Mesendoderm (in vitro differentiated cells): ENCODE results near the gene SNURF.
"Not testable (repeated sequence)": the region's sequence is repeated elsewhere in the genome, so short reads cannot be mapped to it uniquely, and the experiment has no call there.

Source experiments
- DNase-seq: peaks from one replicate; pipeline ENCODE4 v3.0.0; 2013
- H2AK5ac ChIP-seq: 2 replicates; pipeline ENCODE4 v1.6.1; 2013; ENCODE audit warnings: low read length, inconsistent platforms
- H2BK120ac ChIP-seq: 2 replicates; pipeline ENCODE4 v1.6.1; 2013; ENCODE audit warnings: low read depth, mild to moderate bottlenecking, low read length, moderate library complexity, mixed read lengths
- H2BK15ac ChIP-seq: replicated peaks from 2 replicates; pipeline ENCODE4 v1.6.1; 2013; ENCODE audit warnings: low read depth, mild to moderate bottlenecking, moderate library complexity
- H2BK5ac ChIP-seq: 2 replicates; pipeline ENCODE4 v1.6.1; 2013; ENCODE audit warnings: low read length, inconsistent platforms
- H3K18ac ChIP-seq: 2 replicates; pipeline ENCODE4 v1.6.1; 2013; ENCODE audit warnings: mild to moderate bottlenecking, low read length, mixed read lengths
- H3K23ac ChIP-seq: one replicate; pipeline ENCODE4 v1.6.1; 2013; ENCODE audit warnings: low read length
- H3K27ac ChIP-seq: 2 replicates; pipeline ENCODE4 v1.5.1; 2013; ENCODE audit warnings: low read depth, mild to moderate bottlenecking, inconsistent platforms, low read length, moderate library complexity
- H3K27me3 ChIP-seq: 2 replicates; pipeline ENCODE4 v1.6.1; 2013; ENCODE audit warnings: low read length, control low read depth, mild to moderate bottlenecking, inconsistent platforms; ENCODE audit not compliant: insufficient read depth, poor library complexity
- H3K36me3 ChIP-seq: 2 replicates; pipeline ENCODE4 v1.6.1; 2013; ENCODE audit warnings: low read length, inconsistent platforms; ENCODE audit not compliant: control insufficient read depth, insufficient read depth
- H3K4ac ChIP-seq: one replicate; pipeline ENCODE4 v1.6.1; 2013; ENCODE audit warnings: low read depth, mild to moderate bottlenecking, low read length, moderate library complexity
- H3K4me1 ChIP-seq: 2 replicates; pipeline ENCODE4 v1.6.1; 2013; ENCODE audit warnings: low read depth, low read length, inconsistent platforms; ENCODE audit not compliant: control insufficient read depth
- H3K4me2 ChIP-seq: 2 replicates; pipeline ENCODE4 v1.6.1; 2013; ENCODE audit warnings: low read length
- H3K4me3 ChIP-seq: 2 replicates; pipeline ENCODE4 v1.5.1; 2013; ENCODE audit warnings: mild to moderate bottlenecking, low read length
- H3K56ac ChIP-seq: one replicate; pipeline ENCODE4 v1.6.1; 2013; ENCODE audit warnings: low read length
- H3K79me1 ChIP-seq: 2 replicates; pipeline ENCODE4 v1.6.1; 2013; ENCODE audit warnings: low read length, inconsistent platforms
- H3K79me2 ChIP-seq: 2 replicates; pipeline ENCODE4 v1.6.1; 2013; ENCODE audit warnings: mild to moderate bottlenecking, low read length; ENCODE audit not compliant: control insufficient read depth, insufficient read depth
- H3K9ac ChIP-seq: 2 replicates; pipeline ENCODE4 v1.6.1; 2013; ENCODE audit warnings: low read length, inconsistent platforms
- H4K5ac ChIP-seq: one replicate; pipeline ENCODE4 v1.6.1; 2013; ENCODE audit warnings: low read length
- H4K8ac ChIP-seq: one replicate; pipeline ENCODE4 v1.6.1; 2013; ENCODE audit warnings: low read depth, mild to moderate bottlenecking, control low read depth, low read length, moderate library complexity
- WGBS: extraction: QIAGEN DNeasy Blood & Tissue Kit; methylation state at CpG from one replicate; pipeline ENCODE4 v1.1.7; 2013; ENCODE audit warnings: low lambda C conversion rate, missing lambda C conversion rate; ENCODE audit not compliant: insufficient coverage; ENCODE audit errors: extremely low coverage; 5-methylcytosine and 5-hydroxymethylcytosine counted together

The SNURF gene

GRCh38 chr15:24924153-24924552 lies 30.6 kb upstream of the SNURF start:
- peak; percentile 74 for DNase-seq
- no peak overlapping the region for H3K27ac ChIP-seq
- H3K4ac ChIP-seq, result no peak overlapping the region
- peaks cover 2% of the 10 kb centered on the region for H3K4me1 ChIP-seq
- H4K5ac ChIP-seq, result no peak overlapping the region
- H3K18ac ChIP-seq, result no peak overlapping the region
- no peak overlapping the region for H3K4me2 ChIP-seq
- H3K23ac ChIP-seq, result no peak overlapping the region
- WGBS, result no CpG with 5 or more reads among the region's 3 CpGs
- H4K8ac ChIP-seq, result no peak overlapping the region
- no peaks in the 10 kb centered on the region for H3K36me3 ChIP-seq
- no peaks in the 10 kb centered on the region for H3K79me1 ChIP-seq
- H2BK15ac ChIP-seq, result no peak overlapping the region
- no peak overlapping the region for H2BK5ac ChIP-seq
- no peaks in the 10 kb centered on the region for H3K27me3 ChIP-seq
- H3K56ac ChIP-seq, result no peak overlapping the region
- no peak overlapping the region for H2BK120ac ChIP-seq
- no peak overlapping the region for H3K4me3 ChIP-seq
- no peak overlapping the region for H3K9ac ChIP-seq
- H3K79me2 ChIP-seq, result no peaks in the 10 kb centered on the region
- H2AK5ac ChIP-seq, result no peak overlapping the region

GRCh38 chr15:24924621-24925020 lies 30.2 kb upstream of the SNURF start:
- Histone ChIP-seq H3K56ac (no peak overlapping the region), H2BK15ac (no peak overlapping the region), H3K79me1 (no peaks in the 10 kb centered on the region), H2AK5ac (no peak overlapping the region), H4K8ac (no peak overlapping the region), H4K5ac (no peak overlapping the region), H3K79me2 (no peaks in the 10 kb centered on the region), H3K18ac (no peak overlapping the region), H3K4ac (no peak overlapping the region), H3K36me3 (no peaks in the 10 kb centered on the region), H3K9ac (no peak overlapping the region), H3K27me3 (no peaks in the 10 kb centered on the region), H3K23ac (no peak overlapping the region), H2BK120ac (no peak overlapping the region), H3K4me3 (no peak overlapping the region), H3K4me2 (no peak overlapping the region), H3K27ac (no peak overlapping the region), H2BK5ac (no peak overlapping the region), H3K4me1 (peaks cover 2% of the 10 kb centered on the region)
- DNase-seq, result peak; percentile 23
- WGBS, result no CpG with 5 or more reads among the region's 2 CpGs

- H2BK120ac ChIP-seq, H3K4me3 ChIP-seq, H3K9ac ChIP-seq, H3K56ac ChIP-seq, H3K79me2 ChIP-seq, H3K23ac ChIP-seq, H3K4ac ChIP-seq, H2AK5ac ChIP-seq, H3K4me2 ChIP-seq, H3K27ac ChIP-seq, H4K5ac ChIP-seq, H2BK15ac ChIP-seq, H3K27me3 ChIP-seq, H4K8ac ChIP-seq, H3K36me3 ChIP-seq, H3K79me1 ChIP-seq, DNase-seq, H2BK5ac ChIP-seq, H3K18ac ChIP-seq, H3K4me1 ChIP-seq: not testable (repeated sequence)
- WGBS, result no CpG with 5 or more reads among the region's 10 CpGs
These were observed 22.7 kb upstream of the SNURF start for GRCh38 chr15:24931874-24932732.

DNA sequence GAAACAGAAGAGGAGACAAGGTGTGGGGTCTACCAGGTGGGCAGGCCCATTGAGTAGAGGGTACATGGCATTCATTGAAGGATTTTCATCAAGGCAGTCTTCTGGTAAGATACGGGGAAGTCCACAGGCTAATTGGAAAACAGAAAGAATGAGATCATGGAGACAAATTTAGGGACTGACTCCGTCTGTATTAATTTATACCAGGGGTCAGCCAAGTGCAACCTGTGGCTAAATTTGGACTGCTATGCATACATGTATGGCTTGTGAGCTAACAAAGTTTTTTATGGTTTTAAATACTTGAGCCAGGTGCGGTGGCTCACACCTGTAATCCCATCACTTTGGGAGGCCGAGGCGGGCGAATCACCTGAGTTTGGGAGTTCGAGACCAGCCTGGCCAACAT lies 21.1 kb upstream of the SNURF start:
- no peak overlapping the region for H3K27ac ChIP-seq
- no peak overlapping the region for H3K4ac ChIP-seq
- H3K79me2 ChIP-seq, result no peaks in the 10 kb centered on the region
- H2AK5ac ChIP-seq, result no peak overlapping the region
- no peak for DNase-seq
- H3K56ac ChIP-seq, result no peak overlapping the region
- no peaks in the 10 kb centered on the region for H3K27me3 ChIP-seq
- no peak overlapping the region for H4K8ac ChIP-seq
- no CpG with 5 or more reads among the region's 7 CpGs for WGBS
- no peak overlapping the region for H3K9ac ChIP-seq
- H3K18ac ChIP-seq, result no peak overlapping the region
- H3K23ac ChIP-seq, result no peak overlapping the region
- no peaks in the 10 kb centered on the region for H3K36me3 ChIP-seq
- H2BK15ac ChIP-seq, result no peak overlapping the region
- no peak overlapping the region for H3K4me3 ChIP-seq
- H2BK5ac ChIP-seq, result no peak overlapping the region
- H2BK120ac ChIP-seq, result no peak overlapping the region
- H3K79me1 ChIP-seq, result no peaks in the 10 kb centered on the region
- H4K5ac ChIP-seq, result no peak overlapping the region
- no peak overlapping the region for H3K4me2 ChIP-seq
- H3K4me1 ChIP-seq, result no peaks in the 10 kb centered on the region

- not testable (repeated sequence) for H3K4me1 ChIP-seq, H3K79me2 ChIP-seq, H2AK5ac ChIP-seq, H3K36me3 ChIP-seq, H3K79me1 ChIP-seq, H3K56ac ChIP-seq, H2BK120ac ChIP-seq, H2BK15ac ChIP-seq, H3K27me3 ChIP-seq, H3K27ac ChIP-seq, H4K8ac ChIP-seq, H4K5ac ChIP-seq, H3K4me3 ChIP-seq, H2BK5ac ChIP-seq, H3K4ac ChIP-seq, H3K4me2 ChIP-seq, H3K23ac ChIP-seq, H3K18ac ChIP-seq, DNase-seq, H3K9ac ChIP-seq
- no CpG with 5 or more reads among the region's 3 CpGs for WGBS
These were observed 16.6 kb upstream of the SNURF start for GRCh38 chr15:24938224-24938623.

- Histone ChIP-seq H3K27ac (no peak overlapping the region), H2AK5ac (no peak overlapping the region), H3K56ac (no peak overlapping the region), H3K4me1 (no peaks in the 10 kb centered on the region), H3K79me2 (no peaks in the 10 kb centered on the region), H3K27me3 (no peaks in the 10 kb centered on the region), H2BK5ac (no peak overlapping the region), H2BK15ac (no peak overlapping the region), H3K36me3 (no peaks in the 10 kb centered on the region), H3K18ac (no peak overlapping the region), H3K4me2 (no peak overlapping the region), H3K79me1 (no peaks in the 10 kb centered on the region), H3K9ac (no peak overlapping the region), H2BK120ac (no peak overlapping the region), H4K8ac (no peak overlapping the region), H4K5ac (no peak overlapping the region), H3K4ac (no peak overlapping the region), H3K4me3 (no peak overlapping the region), H3K23ac (no peak overlapping the region)
- no CpG with 5 or more reads among the region's 2 CpGs for WGBS
- no peak for DNase-seq
These were observed 14.6 kb upstream of the SNURF start for GRCh38 chr15:24940236-24940635.
